ENCODE measurements around the gene TP63.

TP63 gene

GRCh38 chr3:189685860-189686259, 54.7 kb downstream of the TP63 start:
- no peak for DNase-seq

DNA sequence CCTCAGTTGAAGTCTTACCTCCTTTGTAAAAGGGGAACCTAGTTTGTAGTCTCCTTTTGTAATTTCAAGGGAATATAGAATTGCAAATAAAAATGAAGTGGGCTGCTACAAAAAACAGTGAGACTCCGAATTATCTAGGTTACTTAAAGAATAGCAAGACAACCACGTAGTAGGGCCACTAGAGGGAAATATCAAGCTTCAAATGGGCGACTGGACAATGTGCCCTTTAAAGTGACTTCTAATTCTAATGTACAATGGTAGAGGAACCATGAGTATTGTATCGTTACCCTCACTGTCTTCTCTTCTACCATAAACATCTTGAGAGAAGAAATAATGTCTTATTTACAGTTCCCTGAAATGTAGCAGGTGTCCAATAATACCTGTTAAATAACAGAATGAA, 56.3 kb downstream of the TP63 start:
- no peak for DNase-seq

DNA sequence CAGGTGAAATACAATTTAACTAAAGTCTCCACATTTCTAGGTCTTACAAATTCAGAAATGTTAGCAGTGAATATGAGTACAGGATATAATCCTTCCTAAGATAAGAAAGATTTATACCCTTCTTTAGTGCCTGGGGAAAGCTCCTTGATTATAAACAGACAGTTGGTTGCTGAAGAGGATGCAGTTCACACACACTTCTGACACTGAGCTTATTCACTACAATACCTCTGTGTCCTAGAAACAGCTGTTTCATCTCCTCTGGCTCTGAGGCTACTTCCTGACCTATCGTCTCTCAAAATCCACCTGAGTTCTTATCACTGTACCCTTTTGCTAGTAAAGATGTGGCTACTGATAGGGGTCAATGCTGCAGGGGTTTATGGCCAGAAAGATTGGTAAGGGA, 57.1 kb downstream of the TP63 start:
- DNase-seq: no peak

- no peak for DNase-seq
Measured at GRCh38 chr3:189689625-189690024, 58.4 kb downstream of the TP63 start.

DNA sequence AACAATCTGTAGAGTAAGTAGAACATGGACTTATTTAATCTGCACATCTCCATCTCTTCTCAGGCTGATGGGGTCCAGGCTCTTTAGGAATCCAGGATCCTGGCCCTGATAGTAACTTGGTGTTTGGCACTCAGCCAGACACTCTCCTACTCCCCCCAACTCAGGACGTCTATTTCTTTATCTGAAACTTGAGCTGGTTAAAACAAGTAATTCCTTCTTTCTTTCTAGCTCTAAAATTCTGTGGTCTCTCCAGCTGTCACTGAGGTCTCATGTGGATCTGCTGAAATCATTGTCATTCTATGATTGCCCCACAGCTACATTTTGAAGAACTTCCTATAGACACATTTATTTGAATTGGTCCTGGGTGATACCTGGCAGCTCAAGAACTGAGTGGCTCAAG, 59.0 kb downstream of the TP63 start:
- no peak for DNase-seq

DNA sequence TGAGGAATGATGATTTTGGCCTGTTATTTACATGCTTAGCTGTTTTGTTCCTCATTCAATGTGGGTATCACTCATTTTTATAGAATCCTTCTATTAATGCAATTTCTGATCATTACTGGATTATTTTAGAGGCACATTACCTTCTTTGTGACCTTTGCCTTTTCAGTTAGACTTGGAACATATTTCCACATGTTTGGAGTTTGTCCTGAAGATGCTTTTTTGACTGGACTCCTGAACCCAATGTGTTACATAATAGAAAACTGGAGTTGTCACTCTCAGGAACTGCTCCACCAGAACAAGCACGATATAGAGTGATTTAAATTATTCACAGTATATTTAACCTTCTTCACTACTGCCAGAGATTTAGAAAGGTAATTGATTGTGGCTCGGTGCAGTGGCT, 59.5 kb downstream of the TP63 start:
- DNase-seq: no peak

- no peak for DNase-seq
Measured at GRCh38 chr3:189695400-189695799, 64.2 kb downstream of the TP63 start.

DNA sequence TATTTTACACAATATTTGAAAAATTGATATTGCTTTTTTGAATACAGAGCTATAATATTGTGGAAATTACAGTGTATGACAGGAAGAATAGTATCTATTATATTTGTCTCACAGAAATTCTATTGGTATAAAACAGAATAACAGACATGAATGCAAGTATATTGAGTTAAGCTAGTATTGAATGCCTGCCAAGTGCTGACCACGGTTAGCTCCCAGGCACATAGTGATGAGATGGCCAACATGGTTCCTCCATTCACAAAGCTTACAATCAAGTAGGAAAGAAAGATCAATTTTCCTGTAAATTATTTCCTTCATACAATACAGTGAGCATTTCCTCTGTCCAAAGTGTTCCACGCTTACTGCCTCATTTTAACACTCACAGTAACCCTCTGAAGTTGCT, 67.6 kb downstream of the TP63 start:
- DNase-seq: no peak

DNA sequence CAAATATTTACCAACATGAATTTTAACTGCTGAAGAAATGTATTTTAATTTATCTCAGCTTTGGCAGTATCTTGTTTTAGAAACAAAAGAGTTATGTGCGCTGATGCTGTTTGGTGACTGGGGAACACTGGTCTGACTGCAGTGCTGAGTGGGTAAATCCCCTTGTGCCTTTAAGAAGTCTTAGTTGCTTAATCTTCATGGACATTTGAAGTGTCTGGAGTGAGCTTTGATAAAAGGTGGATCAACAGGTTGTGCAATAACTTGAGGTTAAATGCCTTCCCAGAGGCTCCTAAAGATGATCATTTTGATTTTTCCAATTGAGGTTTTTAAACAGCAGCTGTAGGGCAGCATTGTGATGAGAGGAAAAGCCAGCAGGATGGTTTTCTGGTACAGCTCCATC, 68.7 kb downstream of the TP63 start:
- no peak for DNase-seq

GRCh38 chr3:189702066-189702646, 71.0 kb downstream of the TP63 start:
- DNase-seq: no peak

GRCh38 chr3:189703865-189704264, 72.7 kb downstream of the TP63 start:
- DNase-seq: no peak

GRCh38 chr3:189708375-189708774, 77.2 kb downstream of the TP63 start:
- DNase-seq: no peak

DNA sequence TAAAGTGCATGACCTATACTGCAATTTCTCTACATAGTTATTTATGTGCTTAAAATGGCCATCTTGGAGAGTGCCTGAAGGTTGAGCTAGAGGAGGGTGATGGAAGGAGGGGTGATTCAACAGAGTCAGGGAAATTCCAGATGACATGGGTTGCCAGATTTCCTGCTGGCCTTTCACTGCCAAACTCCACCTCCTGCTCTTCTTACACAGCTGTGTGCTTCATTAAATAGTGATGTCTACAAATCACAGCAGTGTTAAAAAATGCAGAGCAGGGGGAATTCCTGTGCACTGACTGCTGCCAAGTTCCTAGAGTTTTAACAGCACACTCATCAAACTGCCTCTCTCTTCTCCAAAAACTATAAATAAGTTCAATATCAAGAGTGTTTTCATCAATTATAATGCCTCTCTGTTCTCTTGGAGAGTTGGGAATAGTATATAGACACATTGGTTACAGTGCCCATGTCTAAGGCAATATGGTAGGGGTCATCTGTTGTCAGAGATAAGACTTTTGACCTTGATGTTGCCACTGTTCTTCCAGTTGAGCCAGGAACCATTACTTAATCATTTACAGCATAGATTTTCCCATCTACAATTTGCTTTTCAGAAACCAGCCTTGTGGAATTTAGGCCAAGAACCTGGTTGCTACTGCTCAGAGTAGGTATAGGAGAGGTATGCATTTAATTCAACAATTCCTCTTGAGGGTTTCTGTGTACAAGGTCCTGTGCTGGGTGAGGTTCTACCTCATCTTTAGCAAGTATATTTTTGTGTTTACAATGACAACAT, 79.6 kb downstream of the TP63 start:
- DNase-seq: no peak

DNA sequence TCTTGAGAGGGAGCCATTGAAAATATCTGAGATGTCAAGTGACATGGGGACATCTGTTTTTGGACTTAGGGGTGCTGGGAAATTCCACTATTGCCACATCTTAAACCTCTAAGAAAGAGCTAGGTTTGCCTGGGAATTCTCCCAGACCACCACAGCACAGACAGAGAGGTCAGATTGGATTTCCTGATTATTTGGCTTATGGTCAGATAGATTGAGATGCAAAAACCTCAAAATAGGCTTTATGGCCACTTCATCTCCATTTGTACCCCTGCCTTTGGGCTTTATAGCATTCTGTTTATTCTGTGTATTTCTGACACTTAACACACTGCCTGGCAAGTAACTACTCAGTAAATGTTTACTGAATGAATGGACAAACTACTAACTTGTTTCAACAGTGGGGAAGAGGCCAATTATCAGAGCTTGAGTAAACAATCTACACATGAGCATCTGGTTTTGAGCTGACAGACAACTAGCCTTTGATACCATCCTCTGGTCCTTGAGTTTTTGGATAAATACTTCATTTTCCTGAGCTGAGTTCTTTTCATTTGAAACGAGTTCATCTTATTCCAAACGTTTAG, 81.8 kb downstream of the TP63 start:
- no peak for DNase-seq

GRCh38 chr3:189714991-189715961, 84.1 kb downstream of the TP63 start:
- no peak for DNase-seq

- no peak for DNase-seq
Measured at GRCh38 chr3:189718215-189718614, 87.0 kb downstream of the TP63 start.

DNA sequence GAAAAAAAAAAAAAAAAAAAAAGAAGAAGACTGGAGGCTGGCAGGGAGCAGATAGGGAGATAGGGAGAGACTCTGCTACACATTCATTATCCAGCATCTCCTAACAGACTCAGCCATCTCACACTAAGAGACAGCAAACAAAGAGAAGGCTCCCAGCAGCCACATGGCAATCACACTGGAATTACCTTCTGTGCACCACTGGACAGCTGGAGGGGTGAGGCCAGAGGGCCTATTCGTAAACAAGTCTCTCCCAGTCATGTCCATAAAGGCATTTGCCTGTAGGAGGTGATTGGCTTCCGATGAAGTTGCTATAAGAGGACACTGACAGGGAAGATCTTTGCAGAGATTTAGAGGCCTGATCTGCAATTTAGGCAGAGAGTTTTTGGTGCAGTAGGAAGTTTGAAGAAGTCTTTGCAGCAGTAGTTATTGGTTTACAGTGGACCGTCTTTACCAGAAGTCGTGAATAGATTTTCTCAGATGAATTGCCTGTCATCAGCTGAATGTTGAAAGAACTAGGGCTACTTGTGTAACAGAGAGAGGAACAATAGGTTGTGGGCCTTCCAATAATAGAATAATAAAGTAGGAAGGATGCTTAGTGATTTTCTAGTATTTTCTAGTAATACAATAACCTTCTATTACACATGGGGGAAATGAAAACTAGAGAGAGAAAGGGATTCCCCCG, 89.7 kb downstream of the TP63 start:
- no peak for DNase-seq

- DNase-seq: no peak
Measured at GRCh38 chr3:189721873-189722665, 90.9 kb downstream of the TP63 start.

DNA sequence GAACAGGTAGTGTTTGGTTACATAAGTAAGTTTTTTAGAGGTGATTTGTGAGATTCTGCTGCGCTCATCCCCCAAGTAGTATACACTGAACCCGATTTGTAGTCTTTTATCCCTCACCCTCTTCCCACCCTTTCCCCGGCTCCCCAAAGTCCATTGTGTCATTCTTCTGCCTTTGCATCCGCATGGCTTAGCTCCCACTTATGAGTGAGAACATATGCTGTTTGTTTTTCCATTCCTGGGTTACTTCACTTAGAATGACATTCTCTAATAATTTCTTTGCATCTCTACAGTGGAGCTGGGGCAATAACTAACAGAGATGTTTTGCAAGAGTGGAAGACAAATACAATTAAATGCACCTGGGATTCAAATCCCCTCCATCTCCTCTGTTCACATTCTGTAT, 93.2 kb downstream of the TP63 start:
- DNase-seq: no peak

- no peak for DNase-seq
Measured at GRCh38 chr3:189726277-189726676, 95.1 kb downstream of the TP63 start.

- DNase-seq: no peak
Measured at GRCh38 chr3:189727158-189727557, 96.0 kb downstream of the TP63 start.

GRCh38 chr3:189727898-189728297, 96.7 kb downstream of the TP63 start:
- DNase-seq: no peak
